Measurements from ENCODE around the gene GPR18. TPM values are rescaled to one million over a fixed set of nuclear protein-coding genes. Genes with fewer than 3 reads are reported as not detected.

The GPR18 gene
- total and polyA plus RNA-seq, 12 donors, result 0.03 to 0.78 TPM; not detected in 10

- DNase-seq, result no peak
- Histone ChIP-seq H3K36me3 (replicated peaks in 1 of 2) (no peaks in the 10 kb centered on the region), H3K9me3 (replicated peaks in 1 of 3) (peaks cover 0 to 3% (median 0%) of the 10 kb centered on the region in 3 donors), H3K4me1 (replicated peaks in 1 of 2) (peaks cover 0 to 6% of the 10 kb centered on the region in 2 donors), H3K27me3 (no peaks in the 10 kb centered on the region), H3K4me3 (no peak overlapping the region), H3K27ac (no peak overlapping the region)
- intact Hi-C loops (cut with DNase I), result loop anchor here (2.0 to 5.0 kb wide), 2 partner anchors 91 to 169 kb away; no protein-coding TSS in a partner anchor
- TF ChIP-seq CTCF (IDR thresholded peaks at IDR 0.05), result no peak
- TF ChIP-seq POLR2A (IDR thresholded peaks at IDR 0.05), result no peak
- 89 to 95% (median 91%) methylated on average over 4 of the region's 4 CpGs for WGBS, 4 donors
Observed at GRCh38 chr13:99267927-99268326, 9.7 kb upstream of the GPR18 start.

DNA sequence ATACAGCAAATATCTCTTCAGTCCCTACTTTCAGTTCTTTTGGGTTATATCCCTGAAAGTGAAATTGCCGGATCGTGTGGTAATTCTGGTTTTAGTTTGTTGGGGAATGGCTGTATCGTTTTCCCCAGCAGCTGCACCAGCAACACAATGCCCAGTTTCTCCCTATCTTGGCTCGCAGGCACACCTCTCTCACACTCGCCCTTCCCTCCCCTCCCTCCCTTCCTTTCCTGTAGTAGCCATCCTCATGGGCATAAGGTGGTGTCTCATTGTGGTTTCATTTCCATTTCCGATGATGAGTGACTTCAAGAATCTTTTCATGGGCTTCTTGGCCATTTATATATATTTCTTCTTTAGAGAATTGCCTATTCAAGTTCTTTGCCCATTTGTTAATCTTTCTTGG lies 8.6 kb upstream of the GPR18 start:
- peaks cover 0 to 3% of the 10 kb centered on the region in 2 donors for H3K4me1 ChIP-seq (replicated peaks in 1 of 2)
- WGBS, 4 donors, result 80 to 89% (median 85%) methylated on average over 6 of the region's 6 CpGs
- DNase-seq, result no peak
- TF ChIP-seq POLR2A (IDR thresholded peaks at IDR 0.05), result no peak
- TF ChIP-seq CTCF (IDR thresholded peaks at IDR 0.05), result no peak
- H3K36me3 ChIP-seq (replicated peaks in 1 of 2), result no peaks in the 10 kb centered on the region
- peaks cover 0 to 3% (median 0%) of the 10 kb centered on the region in 3 donors for H3K9me3 ChIP-seq (replicated peaks in 1 of 3)
- no peaks in the 10 kb centered on the region for H3K27me3 ChIP-seq
- no peak overlapping the region for H3K4me3 ChIP-seq
- H3K27ac ChIP-seq, result no peak overlapping the region
- intact Hi-C loops (cut with DNase I), result loop anchor here in 1 of 2 donors (5.0 kb wide), 1 partner anchor 170 kb away; no protein-coding TSS in a partner anchor

GRCh38 chr13:99265821-99266426 lies 7.7 kb upstream of the GPR18 start:
- intact Hi-C loops (cut with DNase I), result loop anchor here in 1 of 2 donors (2.0 to 5.0 kb wide), 2 partner anchors 87 to 171 kb away; no protein-coding TSS in a partner anchor
- 18 to 28% (median 25%) methylated on average over 3 of the region's 3 CpGs for WGBS, 4 donors

More at GRCh38 chr13:99265821-99266426, 7.7 kb upstream of the GPR18 start:
- Histone ChIP-seq H3K4me3 (no peak overlapping the region), H3K9me3 (replicated peaks in 1 of 3) (peaks cover 0 to 3% (median 0%) of the 10 kb centered on the region in 3 donors), H3K4me1 (replicated peaks in 1 of 2) (no peaks in the 10 kb centered on the region), H3K36me3 (replicated peaks in 1 of 2) (no peaks in the 10 kb centered on the region), H3K27me3 (no peaks in the 10 kb centered on the region), H3K27ac (no peak overlapping the region)
- TF ChIP-seq CTCF (IDR thresholded peaks at IDR 0.05) (peak; percentile 60 to 76 (median 65)), POLR2A (IDR thresholded peaks at IDR 0.05) (no peak)
- peak in 1 of 7 donors; percentile 27 for DNase-seq

Data from adrenal gland (tissue), 12 donors.